GM15510 (cell line): ENCODE measurements around the gene ANO6.

ENCODE experiments used
- POLR2A ChIP-seq: IDR thresholded peaks from 3 replicates; pipeline ENCODE4 v1.6.1; 2011; ENCODE audit warnings: borderline replicate concordance; ENCODE audit not compliant: insufficient read length; ENCODE audit errors: extremely low read depth

ANO6 gene

GRCh38 chr12:45254254-45254653 lies 38.4 kb downstream of the ANO6 start:
- no peak for TF ChIP-seq POLR2A

- no peak for TF ChIP-seq POLR2A
These were observed 40.8 kb downstream of the ANO6 start for GRCh38 chr12:45256721-45257120.

- TF ChIP-seq POLR2A, result no peak
These were observed 41.5 kb downstream of the ANO6 start for GRCh38 chr12:45257185-45257930.

GRCh38 chr12:45259675-45260074 lies 43.8 kb downstream of the ANO6 start:
- TF ChIP-seq POLR2A, result no peak

GRCh38 chr12:45260104-45260815 lies 44.4 kb downstream of the ANO6 start:
- no peak for TF ChIP-seq POLR2A

GRCh38 chr12:45260854-45261253 lies 45.0 kb downstream of the ANO6 start:
- TF ChIP-seq POLR2A, result no peak

- no peak for TF ChIP-seq POLR2A
These were observed 47.7 kb downstream of the ANO6 start for GRCh38 chr12:45263587-45263986.

GRCh38 chr12:45268672-45269411 lies 52.9 kb downstream of the ANO6 start:
- no peak for TF ChIP-seq POLR2A

GRCh38 chr12:45269412-45269751 lies 53.5 kb downstream of the ANO6 start:
- TF ChIP-seq POLR2A, result no peak

- no peak for TF ChIP-seq POLR2A
These were observed 55.1 kb downstream of the ANO6 start for GRCh38 chr12:45270951-45271350.

- TF ChIP-seq POLR2A, result no peak
These were observed 57.9 kb downstream of the ANO6 start for GRCh38 chr12:45273717-45274271.

GRCh38 chr12:45276154-45276755 lies 60.4 kb downstream of the ANO6 start:
- TF ChIP-seq POLR2A, result no peak

- no peak for TF ChIP-seq POLR2A
These were observed 62.6 kb downstream of the ANO6 start for GRCh38 chr12:45278447-45278846.

- no peak for TF ChIP-seq POLR2A
These were observed 64.3 kb downstream of the ANO6 start for GRCh38 chr12:45279931-45280830.

- TF ChIP-seq POLR2A, result no peak
These were observed 66.1 kb downstream of the ANO6 start for GRCh38 chr12:45281994-45282393.

- no peak for TF ChIP-seq POLR2A
These were observed 66.5 kb downstream of the ANO6 start for GRCh38 chr12:45282411-45282810.
